Stomach smooth muscle (tissue), 2 donors: Measurements from ENCODE around the gene NACC2.
A peak's percentile ranks its signal among the peaks of the same experiment; 100 is the strongest.

ENCODE experiments used
- H3K27ac ChIP-seq: one replicate; pipeline ENCODE4 v1.7.0; 2013; ENCODE audit warnings: mild to moderate bottlenecking, low read length, inconsistent platforms
- H3K27me3 ChIP-seq, 2 donors: one replicate each; pipeline ENCODE4 v1.7.0; 2013; ENCODE audit warnings: low read length in 2 of 2; ENCODE audit not compliant: insufficient read depth in 2 of 2, control insufficient read depth in 1 of 2
- H3K36me3 ChIP-seq, 2 donors: one replicate each; pipeline ENCODE4 v1.7.0; 2013; ENCODE audit warnings: low read length in 2 of 2; ENCODE audit not compliant: control insufficient read depth in 2 of 2, insufficient read depth in 2 of 2
- H3K4me1 ChIP-seq: one replicate; pipeline ENCODE4 v1.7.0; 2013; ENCODE audit warnings: low read length; ENCODE audit not compliant: control insufficient read depth, insufficient read depth
- H3K4me3 ChIP-seq, 2 donors: one replicate each; pipeline ENCODE4 v1.7.0; 2013; ENCODE audit warnings: low read length in 2 of 2
- H3K9ac ChIP-seq, 2 donors: one replicate each; pipeline ENCODE4 v1.7.0; 2013; ENCODE audit warnings: low read length in 2 of 2, mild to moderate bottlenecking in 1 of 2
- H3K9me3 ChIP-seq, 2 donors: one replicate each; pipeline ENCODE4 v1.7.0; 2013; ENCODE audit warnings: low read length in 2 of 2; ENCODE audit not compliant: control insufficient read depth in 2 of 2
- donor health status: healthy.
- donor health status: Pancreatic carcinoma.

NACC2 gene

DNA sequence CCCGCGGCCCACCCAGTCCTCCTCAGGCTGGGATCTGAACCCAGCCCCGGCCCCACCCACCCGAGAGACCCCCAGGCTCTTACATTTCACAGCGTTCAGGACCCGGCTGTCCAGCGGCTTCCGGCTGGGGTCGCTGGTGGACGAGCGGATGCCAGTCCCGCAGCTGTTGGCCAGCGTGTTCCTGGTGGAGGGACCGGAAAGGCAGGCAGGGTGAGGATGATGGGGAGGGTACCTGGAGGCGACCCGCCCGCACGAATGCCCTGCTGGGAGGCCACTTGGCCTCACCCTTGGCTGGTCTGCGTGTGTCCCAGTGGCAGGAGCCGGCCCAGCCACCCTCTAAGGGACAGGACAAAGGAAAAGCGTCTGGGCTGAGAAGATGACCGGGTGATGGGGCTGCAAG, 82.0 kb downstream of the NACC2 start:
- Histone ChIP-seq H3K9me3 (no peaks in the 10 kb centered on the region), H3K9ac (no peak overlapping the region), H3K27me3 (no peaks in the 10 kb centered on the region), H3K4me1 (peaks cover 38% of the 10 kb centered on the region), H3K36me3 (peaks cover 6 to 10% of the 10 kb centered on the region in 2 donors), H3K4me3 (no peak overlapping the region), H3K27ac (no peak overlapping the region)

DNA sequence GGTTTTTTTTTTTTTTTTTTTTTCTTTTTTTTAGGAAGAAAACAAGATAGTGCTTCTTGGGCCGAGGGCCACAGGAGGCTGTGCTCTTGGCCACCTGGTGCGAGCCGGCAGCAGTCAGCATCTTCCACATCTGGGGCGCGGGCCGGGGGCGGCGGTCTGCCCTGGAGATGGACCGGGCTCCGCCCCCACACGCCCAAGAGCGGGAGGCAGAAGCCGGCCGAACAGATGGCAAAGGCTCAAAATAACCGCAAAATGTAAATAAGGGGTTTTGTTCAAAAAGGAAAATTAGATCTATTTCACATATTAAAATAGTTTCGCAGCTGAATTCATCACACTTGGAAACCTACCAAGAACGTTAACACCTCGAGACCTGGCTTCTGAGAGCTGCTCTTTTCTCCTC, 82.4 kb downstream of the NACC2 start:
- Histone ChIP-seq H3K36me3 (peaks cover 6 to 10% of the 10 kb centered on the region in 2 donors), H3K9ac (no peak overlapping the region), H3K27me3 (no peaks in the 10 kb centered on the region), H3K9me3 (no peaks in the 10 kb centered on the region), H3K4me3 (peak overlapping the region in 1 of 2 donors; percentile 47), H3K27ac (peak overlapping the region; percentile 70), H3K4me1 (peaks cover 43% of the 10 kb centered on the region)

DNA sequence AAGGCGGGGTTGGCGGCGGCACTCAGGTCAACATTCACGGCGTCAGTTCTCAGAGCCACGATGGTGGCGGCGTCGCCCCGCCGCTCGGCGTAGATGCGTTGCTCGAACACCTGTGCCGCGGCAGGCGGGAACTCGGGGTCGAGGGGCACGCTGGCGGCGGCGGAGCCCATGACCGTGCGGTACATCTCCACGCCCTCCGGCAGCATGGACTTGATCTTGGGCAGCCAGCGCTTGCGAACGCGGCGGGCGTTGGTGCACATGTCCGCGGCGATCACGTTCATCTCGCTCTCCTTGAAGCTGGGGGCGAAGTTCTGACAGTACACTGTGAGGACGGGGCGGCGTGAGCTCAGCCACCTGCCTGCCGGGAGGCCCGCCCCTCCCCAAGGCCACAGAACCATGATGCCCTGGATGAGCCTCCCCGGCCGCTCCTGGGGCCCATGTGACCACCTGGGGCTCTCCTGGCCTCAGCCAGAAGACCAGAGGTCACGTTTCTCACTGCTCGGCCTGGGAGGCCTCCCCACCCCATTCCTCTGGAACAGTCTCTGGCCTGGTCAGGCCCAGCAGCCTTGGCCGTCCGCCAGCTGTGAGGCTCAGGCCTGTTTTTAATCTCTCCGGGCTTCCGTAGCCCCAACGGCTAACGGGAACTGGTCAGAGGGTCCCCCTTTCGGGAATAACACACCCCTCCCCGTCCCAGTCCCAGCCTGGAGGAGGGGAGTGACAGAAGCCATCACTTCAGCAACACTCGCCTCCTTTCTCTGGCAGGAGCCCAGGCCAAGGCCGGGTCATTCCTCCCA, 83.2 kb downstream of the NACC2 start:
- peak overlapping the region; percentile 57 to 58 for H3K9ac ChIP-seq
- H3K4me1 ChIP-seq = peaks cover 49% of the 10 kb centered on the region
- H3K27me3 ChIP-seq = no peaks in the 10 kb centered on the region
- peak overlapping the region; percentile 70 for H3K27ac ChIP-seq
- H3K36me3 ChIP-seq = peaks cover 6 to 10% of the 10 kb centered on the region in 2 donors
- H3K4me3 ChIP-seq = peak overlapping the region in 1 of 2 donors; percentile 47
- no peaks in the 10 kb centered on the region for H3K9me3 ChIP-seq

DNA sequence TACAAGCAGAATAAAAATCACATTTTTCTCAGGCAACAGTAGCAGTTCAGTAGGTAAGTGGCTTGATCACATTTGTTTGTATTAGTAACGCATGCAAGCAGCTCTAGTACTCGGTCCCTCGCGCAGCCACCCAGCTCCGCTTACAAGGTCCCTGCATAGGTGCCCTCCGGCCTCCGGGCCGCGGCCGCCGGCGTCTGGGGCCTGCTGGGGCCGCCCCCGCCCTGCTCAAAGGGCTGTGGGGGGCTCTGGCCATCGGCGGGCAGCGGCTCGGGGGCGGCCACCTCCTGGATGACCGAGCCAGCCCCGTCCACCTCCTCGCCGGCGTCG, 83.8 kb downstream of the NACC2 start:
- H3K9me3 ChIP-seq = no peaks in the 10 kb centered on the region
- peaks cover 49% of the 10 kb centered on the region for H3K4me1 ChIP-seq
- no peak overlapping the region for H3K4me3 ChIP-seq
- no peak overlapping the region for H3K9ac ChIP-seq
- H3K27me3 ChIP-seq = no peaks in the 10 kb centered on the region
- peaks cover 6 to 10% of the 10 kb centered on the region in 2 donors for H3K36me3 ChIP-seq
- H3K27ac ChIP-seq = peak overlapping the region; percentile 70

DNA sequence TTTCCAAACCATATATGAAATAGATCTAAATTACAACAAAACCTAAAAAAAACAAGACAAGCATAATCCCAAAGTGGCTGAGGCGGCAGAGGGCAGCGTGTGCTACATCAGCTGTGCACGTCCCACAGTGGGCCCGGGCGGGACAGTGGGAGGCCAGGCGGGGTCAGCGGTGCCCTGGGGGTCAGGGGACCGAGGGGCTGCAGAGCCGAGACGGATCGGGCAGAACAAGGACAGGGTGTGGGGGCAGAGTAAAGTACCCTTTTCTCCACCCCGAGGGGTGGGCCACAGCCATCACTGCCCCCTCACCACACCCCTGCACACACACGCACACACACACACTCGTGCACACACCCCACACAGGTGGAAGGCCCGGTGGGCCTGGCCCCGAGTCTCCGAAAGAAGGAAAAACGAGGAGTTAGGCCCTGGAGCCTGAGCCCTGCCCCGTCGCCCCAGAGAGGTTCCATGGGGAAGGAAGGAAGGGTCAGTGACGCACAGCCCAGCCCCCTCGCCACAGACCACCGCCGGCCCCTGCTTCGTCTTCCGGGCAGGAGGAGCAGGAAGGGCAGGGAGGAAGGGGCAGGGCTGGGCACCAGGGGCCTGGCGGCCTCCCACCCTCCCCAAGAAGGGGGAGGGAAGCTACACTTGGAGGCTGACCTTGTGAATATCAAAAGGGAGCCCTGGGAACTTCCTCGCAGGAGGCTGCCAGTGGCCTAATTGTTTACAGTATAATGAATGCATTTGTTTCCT, 84.3 kb downstream of the NACC2 start:
- Histone ChIP-seq H3K4me3 (no peak overlapping the region), H3K9me3 (no peaks in the 10 kb centered on the region), H3K9ac (no peak overlapping the region), H3K36me3 (peaks cover 6 to 10% of the 10 kb centered on the region in 2 donors), H3K27ac (peak overlapping the region; percentile 37), H3K27me3 (no peaks in the 10 kb centered on the region), H3K4me1 (peaks cover 49% of the 10 kb centered on the region)

DNA sequence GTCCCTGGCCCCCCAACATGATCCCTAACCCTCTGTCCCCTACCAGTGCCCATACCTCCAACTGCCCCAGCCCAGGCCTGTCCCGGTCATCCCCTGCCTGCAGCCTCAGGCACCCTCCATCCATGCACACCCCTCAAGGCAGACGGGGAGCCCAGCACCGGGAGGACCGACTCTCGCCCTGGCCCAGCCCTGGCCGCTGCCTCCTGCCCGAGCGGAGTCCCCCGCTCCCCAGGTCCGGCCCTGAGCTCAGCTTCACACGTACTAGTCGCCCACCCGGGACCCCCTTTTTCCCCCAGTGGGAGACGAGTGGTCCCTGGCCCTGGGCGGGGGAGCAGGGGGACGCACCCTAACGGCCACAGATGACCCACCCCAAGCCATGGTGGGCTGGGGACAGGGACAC, 84.9 kb downstream of the NACC2 start:
- no peak overlapping the region for H3K4me3 ChIP-seq
- H3K4me1 ChIP-seq = peaks cover 46% of the 10 kb centered on the region
- H3K27ac ChIP-seq = peak overlapping the region; percentile 37
- H3K36me3 ChIP-seq = peaks cover 6 to 10% of the 10 kb centered on the region in 2 donors
- no peak overlapping the region for H3K9ac ChIP-seq
- H3K9me3 ChIP-seq = no peaks in the 10 kb centered on the region
- H3K27me3 ChIP-seq = no peaks in the 10 kb centered on the region

DNA sequence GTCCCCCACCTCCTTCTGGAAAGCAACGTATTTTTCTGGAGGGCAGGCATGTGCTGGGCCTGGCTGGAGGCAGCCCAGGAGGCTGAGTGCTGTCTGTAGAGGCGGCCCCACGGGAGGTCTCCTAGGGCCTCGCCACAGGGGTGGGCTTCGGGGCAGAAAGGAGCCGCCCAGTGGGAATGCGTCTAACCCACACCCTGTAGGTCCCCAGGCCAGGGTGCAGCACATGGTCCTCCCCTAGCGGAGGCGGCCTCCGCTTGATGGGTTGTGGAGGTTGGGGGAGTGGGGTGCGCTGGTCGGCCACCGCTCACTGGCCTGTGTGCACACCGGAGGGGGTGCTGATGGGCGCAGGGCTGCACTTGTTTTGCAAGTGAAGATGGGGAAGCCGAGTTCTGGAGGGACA, 85.6 kb downstream of the NACC2 start:
- peak overlapping the region; percentile 41 for H3K27ac ChIP-seq
- no peak overlapping the region for H3K4me3 ChIP-seq
- H3K4me1 ChIP-seq = peaks cover 43% of the 10 kb centered on the region
- peaks cover 6 to 7% of the 10 kb centered on the region in 2 donors for H3K36me3 ChIP-seq
- H3K9me3 ChIP-seq = no peaks in the 10 kb centered on the region
- no peaks in the 10 kb centered on the region for H3K27me3 ChIP-seq
- H3K9ac ChIP-seq = no peak overlapping the region

DNA sequence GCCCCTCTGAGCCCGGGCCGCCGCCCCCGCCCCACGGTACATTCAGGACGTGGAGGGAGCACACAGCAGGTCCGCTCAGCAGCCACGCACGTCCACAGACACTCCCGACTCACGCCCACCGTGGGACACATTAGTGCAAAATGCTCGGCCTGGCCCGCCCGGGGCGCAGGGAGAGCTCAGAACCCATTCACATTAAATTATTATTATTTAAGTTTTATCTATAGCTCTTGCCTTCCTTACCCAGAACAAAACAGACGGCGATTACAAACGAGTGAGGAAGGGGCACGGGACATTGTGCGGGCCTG, 86.4 kb downstream of the NACC2 start:
- H3K9me3 ChIP-seq = no peaks in the 10 kb centered on the region
- H3K4me1 ChIP-seq = peaks cover 46% of the 10 kb centered on the region
- H3K27ac ChIP-seq = peak overlapping the region; percentile 41

DNA sequence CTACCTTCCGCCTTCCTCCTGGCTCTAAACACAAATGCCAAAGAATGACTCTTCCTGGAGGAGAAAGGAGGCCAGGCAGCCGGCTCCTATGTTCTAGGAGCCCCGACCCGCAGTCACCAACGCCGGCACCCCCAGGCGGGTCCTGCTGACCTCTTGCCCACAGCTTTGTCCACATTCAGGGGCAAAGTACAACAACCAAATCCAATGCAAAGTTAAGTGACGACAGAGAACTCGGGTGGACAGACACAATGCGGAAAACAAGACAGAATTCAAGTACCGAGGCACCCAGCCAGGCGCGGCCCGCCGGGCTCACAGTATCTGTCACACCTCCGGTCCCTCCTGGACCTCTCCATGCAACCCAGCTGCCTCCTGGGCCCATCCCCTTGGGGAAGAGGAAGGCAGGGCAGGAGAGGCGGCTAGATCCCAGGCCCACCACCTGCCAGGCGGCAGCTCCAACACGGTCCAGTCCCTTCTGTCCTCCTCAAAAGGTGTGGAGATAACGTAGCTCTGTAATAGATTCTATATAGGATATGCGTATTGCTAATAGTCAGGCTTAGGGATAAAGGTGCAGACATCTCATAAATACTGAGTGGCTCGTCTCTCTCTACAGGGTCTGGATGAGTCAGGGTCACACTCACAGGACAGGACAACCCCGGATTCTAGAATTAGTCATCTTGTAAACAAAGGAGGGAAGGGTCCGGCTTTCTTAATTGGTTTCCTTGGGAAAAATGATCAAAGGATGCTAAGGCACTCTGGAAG, 87.0 kb downstream of the NACC2 start:
- no peaks in the 10 kb centered on the region for H3K27me3 ChIP-seq
- peak overlapping the region; percentile 69 for H3K27ac ChIP-seq
- no peak overlapping the region for H3K9ac ChIP-seq
- H3K36me3 ChIP-seq = peaks cover 4 to 6% of the 10 kb centered on the region in 2 donors
- no peak overlapping the region for H3K4me3 ChIP-seq
- peaks cover 51% of the 10 kb centered on the region for H3K4me1 ChIP-seq
- H3K9me3 ChIP-seq = no peaks in the 10 kb centered on the region

More for the DNA sequence above, 86.4 kb downstream of the NACC2 start:
- H3K4me3 ChIP-seq = no peak overlapping the region
- H3K27me3 ChIP-seq = no peaks in the 10 kb centered on the region
- peaks cover 6% of the 10 kb centered on the region in 2 donors for H3K36me3 ChIP-seq
- no peak overlapping the region for H3K9ac ChIP-seq

DNA sequence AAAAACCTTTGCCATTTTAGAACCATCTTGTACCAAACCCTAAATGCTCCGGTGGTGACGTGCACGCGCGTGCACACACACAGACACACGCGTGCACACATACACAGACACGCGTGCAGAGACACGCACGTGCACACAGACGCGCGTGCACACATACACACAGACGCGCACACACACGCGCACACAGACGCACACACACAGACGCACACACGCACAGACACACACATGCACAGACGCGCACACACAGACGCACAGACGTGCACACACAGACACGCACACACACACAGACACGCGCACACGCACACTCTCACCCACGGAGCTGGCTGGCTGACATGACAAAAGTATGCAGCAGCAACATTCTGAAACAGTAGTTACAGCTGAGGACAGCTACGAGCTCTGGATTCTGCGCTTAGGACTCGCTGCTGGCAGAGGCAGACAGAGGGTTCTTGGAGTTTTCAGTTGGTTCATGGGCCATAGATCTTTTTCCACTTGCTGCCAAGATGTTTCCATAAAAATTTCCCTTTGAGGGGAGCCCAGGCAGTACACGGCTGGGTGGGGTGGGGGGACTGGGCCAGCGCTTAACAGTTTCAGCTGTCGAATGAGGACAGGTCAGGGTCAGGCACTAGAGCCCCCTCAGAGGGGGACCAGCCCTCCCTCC, 87.7 kb downstream of the NACC2 start:
- Histone ChIP-seq H3K9ac (no peak overlapping the region), H3K9me3 (no peaks in the 10 kb centered on the region), H3K27ac (peak overlapping the region; percentile 69), H3K4me3 (peak overlapping the region in 1 of 2 donors; percentile 8), H3K36me3 (peaks cover 4 to 6% of the 10 kb centered on the region in 2 donors), H3K27me3 (no peaks in the 10 kb centered on the region), H3K4me1 (peaks cover 52% of the 10 kb centered on the region)
